Activated CD4-positive, CD25-positive, alpha-beta regulatory T cell treated with anti-CD3 and anti-CD28 coated beads, Interleukin-2, amount 50 U/mL, for 16 hours (primary cell): ENCODE data around the gene MCM9.

ENCODE experiments used
- DNase-seq: peaks from one replicate; pipeline ENCODE4 v3.0.0-alpha.2; 2020; ENCODE audit warnings: low read depth, low spot score

The MCM9 gene

DNA sequence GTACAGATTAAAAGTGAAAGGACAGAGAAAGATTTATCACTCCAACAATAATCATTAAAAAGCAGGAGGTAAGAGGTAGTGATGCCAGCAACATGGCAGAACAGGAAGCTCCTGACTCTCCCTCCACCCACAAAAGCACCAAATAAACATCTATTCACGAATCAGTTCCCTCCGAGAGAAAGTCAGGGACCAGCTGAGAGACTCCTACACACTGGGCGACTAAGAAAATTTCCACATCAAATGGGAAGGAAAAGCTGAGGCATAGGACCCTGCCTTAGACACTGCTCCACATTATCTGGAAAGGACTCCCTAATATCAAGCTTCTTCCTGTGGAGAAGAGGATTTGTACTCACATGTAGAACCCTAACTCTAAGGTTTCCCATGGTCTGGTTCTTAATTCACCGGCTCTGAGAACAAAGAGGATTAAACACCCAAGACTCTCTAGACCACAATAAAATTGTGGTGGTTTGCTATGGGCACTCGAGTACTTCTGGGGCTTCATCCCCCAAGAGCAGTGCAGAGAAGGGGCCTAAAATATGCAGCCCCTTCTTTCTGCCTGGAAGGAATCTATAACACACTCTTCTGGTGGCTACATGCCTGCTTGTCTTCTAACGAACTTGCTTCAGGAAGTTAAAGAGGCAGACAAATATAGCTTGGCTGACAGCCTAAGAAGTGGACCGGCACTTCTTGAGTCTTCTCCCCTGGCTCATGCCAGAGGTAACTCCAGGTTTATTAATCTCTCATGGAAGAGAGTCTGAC is 70.4 kb downstream of the MCM9 start:
- no peak for DNase-seq

DNA sequence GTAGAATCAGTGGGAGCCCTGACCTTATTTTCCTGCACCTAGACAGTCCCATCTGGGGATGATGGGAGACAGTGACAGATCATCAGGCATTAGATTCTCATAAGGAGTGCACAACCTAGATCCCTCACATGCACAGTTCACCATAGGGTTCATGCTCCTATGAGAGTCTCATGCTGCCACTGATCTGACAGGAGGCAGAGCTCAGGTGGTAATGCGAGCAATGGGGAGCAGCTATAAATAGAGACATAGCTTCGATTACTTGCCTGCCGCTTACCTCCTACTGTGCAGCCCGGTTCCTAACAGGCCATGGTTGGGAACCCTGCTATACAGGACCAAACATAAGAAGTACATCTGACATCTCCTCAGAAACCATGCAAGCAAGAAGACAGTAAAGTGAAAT is 72.5 kb downstream of the MCM9 start:
- DNase-seq, result no peak

DNA sequence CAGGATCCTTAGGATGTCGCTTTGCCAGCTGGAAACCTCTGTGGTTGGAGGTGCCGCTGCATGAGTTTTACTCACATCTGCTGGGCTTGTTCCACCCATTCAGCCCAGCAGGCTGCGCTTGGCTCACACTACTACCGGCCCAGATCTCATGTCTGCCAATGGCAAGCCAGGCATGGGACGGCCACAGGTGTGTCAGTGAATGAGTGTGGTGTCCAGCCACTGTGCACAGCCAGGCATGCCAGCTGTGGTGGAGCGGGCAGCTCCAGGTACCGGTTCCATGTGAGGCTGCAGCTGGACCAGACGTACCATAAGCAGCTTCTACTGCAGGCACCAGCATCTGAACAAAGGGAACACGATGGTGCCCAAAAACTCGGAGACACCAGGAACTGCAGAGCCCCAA is 74.1 kb downstream of the MCM9 start:
- DNase-seq, result no peak

DNA sequence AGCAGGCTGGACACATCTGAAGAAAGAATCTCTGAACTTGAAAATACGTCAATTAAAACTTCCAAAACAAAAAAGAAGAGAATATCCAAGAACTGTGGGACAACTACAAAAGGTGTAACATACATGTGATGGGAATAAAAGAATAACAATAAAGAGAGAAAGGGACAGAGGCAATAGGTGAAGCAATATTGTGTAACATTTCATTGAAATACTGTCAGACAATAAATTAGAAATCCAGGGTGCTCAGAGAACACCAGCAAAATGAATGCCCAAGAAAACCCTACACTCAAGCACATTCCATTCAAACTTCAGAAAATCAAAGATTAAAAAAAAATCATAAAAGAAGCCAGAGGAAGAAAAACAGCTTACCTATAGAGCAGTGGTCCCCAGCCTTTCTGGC is 74.6 kb downstream of the MCM9 start:
- no peak for DNase-seq

DNA sequence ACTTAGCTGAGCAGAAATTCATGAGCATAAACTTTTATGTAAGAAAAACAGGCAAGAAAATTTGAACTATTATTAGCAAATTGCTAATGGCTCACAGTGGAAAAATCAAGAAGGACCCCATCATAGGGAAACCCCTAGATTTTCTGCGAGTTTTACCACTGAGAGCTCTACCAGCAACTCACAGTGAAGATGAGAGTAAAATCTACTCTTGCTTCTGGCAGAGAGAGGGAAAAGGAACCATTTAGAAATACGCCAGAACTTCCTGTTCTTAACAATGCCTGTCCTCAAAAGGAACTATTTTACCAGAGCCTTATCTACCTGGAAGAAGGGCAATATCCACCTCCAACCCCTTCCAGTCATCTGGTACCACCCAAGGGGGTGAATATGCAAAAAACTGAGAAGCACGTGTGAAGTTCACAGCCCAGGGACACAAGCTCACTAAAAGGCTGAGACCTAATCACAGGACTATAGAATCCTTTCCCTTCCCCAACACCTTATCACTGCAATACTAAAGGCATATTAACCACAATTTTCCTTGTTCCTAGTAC is 75.4 kb downstream of the MCM9 start:
- no peak for DNase-seq

DNA sequence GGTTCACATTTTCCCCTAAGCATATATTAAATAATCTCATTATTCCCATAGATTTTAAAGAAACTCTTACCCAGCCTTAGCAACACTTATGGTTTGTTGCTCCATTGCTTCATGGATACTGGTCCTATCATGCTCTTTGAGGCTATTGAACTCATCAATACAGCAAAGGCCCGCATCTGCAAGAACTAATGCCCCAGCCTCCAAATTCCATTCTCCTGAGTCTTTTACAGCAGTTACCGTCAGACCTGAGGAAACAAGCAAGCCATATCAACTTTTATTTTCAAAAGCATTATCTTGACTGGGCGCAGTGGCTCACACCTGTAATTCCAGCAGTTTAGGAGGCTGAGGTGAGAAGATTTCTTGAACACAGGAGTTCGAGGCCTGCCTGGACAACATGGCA is 78.7 kb downstream of the MCM9 start:
- DNase-seq, result no peak

DNA sequence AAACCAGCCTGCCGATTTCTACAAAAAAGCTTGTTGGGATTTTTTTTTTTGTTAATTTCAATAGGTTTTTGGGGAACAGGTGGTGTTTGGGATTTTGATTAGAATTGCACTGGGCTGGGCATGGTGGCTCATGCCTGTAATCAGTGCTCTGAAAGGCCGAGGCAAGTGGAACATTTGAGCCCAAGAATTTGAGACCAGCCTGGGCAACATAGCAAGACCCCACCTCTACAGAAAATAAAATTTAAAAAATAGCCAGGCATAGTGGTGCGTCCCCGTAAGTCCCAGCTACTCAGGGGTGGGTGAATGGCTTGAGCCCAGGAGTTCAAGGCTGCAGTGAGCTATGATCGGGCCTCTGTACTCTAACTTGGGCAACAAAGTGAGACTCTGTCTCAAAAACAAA is 81.6 kb downstream of the MCM9 start:
- no peak for DNase-seq

DNA sequence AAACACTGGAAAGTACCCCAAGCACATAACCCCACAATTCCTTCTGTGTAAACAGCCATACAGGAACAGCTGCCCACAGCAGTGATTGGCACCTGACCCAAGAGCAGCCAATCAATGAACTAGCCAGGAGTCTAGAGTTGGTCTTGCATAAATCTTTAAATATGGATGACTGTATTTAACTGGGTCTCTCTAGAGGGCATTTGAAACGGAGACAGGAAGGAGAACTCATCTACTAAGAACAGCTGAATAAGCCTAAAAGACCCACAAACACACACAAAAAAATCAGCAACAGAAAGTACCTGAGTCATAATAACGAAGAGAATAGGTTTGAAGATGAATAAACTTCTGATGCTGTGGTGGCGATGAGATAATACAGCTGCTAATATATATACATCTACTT is 90.0 kb downstream of the MCM9 start:
- no peak for DNase-seq

DNA sequence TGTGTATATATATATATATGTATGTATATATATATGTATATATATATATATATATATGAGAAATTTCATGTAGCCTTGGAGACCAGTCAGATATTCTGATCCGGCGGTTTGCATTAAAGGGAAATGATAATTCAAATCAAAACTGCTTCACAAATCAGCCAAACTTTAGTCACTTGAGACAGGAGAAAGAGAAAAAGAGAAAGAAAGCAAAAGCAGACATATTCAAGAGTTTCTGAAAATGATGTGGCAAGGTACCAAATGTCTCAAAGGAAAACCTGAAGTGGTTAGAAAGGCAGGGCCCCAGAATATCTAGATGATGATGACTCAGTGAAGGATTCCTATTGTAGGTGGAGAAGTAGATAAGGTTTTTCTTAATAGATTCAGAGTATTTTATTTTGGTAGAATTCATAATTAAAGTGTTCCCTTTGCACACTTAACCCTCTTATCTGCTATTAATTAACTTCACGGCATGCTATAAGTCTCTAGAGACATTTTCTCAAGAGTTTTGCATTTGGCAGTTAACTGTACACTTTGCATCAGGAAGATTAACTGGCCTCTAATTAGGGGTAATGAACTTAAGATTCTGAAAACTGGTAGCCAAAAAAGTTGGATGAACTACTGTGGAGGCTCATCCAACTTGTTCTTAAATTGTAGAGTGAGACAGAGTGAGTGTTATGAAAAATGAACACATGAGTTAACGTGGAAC is 91.1 kb downstream of the MCM9 start:
- no peak for DNase-seq

DNA sequence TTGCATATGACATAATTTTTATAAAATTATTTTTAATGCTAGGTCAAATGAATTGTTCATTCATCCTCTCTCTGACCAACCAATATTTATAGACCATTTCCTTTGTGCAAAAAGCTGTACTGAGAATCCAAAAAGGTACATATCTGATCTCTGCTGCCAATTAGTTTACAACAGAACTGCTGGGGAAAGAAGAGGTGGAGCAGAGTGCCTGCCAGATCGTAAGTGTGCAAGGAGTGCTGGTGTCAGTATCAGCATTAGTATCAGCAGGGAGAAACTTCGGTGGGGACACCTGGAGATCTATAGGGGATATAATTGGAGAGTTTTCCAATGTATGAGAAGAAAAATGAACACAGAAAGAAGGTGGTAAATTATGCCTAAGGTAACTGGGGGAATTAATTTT is 104.3 kb downstream of the MCM9 start:
- no peak for DNase-seq

DNA sequence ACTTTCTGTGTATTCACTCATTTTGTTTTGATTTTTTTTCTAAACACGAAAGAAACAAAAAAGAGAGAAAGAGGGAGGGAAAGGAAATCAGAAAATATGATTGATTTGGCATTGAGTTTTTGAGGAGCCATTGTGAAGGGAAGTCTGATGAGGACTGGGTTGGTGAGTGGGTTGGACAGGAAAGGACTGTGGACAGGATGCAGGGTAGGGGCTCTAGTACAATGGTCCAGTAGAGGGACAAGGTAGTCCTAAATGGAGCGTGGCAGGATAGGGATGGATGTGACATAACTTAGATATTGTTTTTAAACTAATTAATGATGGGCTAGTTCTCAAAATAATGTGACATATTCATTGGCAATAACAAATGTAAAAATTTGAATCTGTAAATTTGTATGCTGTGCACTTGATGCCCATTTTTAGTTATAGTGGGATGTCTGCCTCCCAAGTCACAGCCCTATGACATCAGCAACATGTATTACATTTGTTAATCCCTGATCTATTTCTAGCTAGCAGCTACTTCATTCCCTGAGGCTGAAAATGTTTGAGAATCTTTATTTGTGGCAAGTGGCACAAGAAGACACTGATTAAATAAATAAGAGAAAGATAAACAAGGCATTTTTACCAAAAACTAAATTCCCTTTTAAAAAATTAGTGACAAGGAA is 105.0 kb downstream of the MCM9 start:
- no peak for DNase-seq

DNA sequence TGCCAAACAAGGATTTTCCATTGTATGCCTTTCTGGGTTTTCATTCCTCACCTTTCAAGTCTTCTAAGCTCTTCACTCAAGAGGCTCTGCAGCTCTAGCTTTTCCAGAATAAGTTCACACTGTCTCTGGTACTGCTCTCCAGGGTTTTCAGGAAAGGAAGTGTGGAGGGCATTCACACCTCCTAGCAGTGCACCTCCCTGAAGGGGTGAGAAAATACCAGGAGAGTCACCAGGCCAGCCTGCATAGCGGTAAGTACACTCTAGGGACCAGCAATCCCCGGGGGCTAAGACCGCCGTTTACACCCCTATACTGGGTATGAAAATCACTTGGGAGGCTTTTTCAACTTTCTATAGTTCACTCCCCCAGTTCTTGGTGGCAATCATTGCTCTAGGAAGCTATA is 108.9 kb downstream of the MCM9 start:
- DNase-seq, result no peak

DNA sequence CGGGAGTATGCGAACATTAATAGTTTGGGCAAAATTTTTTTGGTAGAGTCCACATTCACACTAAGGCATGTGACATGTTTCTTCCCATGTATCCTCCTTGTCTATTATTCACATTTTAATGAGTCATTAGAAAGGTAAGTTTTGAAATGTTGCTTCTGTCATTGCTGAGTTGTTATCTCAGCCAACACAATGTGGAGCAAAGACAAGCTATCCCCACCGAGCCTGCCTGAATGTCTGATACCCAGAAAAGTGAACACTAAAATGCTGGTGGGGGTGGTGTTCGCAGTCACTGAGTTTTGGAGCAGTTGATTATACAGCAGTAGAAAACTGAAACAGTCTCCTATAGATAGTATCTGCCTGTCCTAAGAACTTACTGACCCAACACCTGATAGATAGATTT is 109.3 kb downstream of the MCM9 start:
- no peak for DNase-seq

DNA sequence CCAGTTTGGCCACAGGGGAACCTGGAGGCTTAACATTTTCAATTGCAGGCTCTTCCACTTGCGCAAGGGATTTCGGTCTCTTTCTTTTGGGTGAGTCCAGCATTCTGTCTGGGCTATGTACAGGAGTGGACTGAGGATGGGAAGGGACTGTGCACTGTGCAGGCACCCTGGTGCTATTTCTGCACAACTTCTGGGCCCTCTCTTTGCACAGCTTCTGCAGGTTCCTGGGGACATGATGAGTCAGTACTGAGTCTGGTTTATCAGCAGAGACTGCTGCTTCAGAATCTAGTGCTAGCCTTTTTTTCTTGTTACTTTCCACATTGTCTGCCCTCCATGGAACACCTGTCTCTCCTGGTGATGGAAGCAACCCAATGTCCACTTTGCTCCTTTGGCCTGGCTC is 119.5 kb downstream of the MCM9 start:
- DNase-seq, result no peak

DNA sequence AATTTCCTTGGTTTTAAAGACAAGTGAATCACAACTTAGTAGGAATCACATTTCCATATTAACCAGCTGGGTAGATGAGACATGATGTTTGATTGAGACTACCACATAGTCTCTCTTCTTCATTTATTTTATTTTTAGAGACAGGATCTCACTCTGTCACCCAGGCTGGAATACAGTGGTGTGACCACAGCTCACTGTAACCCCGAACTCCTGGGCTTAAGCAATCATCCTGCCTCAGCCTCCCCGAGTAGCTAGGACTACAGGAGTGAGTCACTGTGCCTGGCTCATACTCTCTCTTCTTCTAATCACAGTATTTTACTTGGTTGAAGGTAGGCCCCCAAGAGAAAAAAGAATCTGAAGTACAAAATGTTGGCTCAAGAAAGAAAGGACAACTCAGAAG is 121.2 kb downstream of the MCM9 start:
- DNase-seq, result no peak

DNA sequence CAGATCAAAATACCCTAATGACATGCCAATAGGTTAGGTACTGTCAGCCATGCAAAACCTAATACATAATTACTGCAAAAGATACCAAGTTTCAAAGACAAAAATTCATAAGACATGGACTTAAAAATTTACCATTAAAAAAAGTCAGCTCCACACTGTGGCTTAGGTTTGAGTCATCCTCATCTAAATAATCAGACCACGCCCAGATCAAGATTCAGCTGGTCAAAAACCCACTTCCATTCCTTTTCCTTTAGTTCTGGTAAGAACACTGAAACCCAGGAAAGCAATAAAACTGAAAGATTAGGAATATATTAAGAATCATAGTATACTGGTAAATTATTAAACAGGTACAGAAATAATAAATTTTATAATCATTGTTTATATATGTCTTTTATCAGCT is 122.0 kb downstream of the MCM9 start:
- no peak for DNase-seq

DNA sequence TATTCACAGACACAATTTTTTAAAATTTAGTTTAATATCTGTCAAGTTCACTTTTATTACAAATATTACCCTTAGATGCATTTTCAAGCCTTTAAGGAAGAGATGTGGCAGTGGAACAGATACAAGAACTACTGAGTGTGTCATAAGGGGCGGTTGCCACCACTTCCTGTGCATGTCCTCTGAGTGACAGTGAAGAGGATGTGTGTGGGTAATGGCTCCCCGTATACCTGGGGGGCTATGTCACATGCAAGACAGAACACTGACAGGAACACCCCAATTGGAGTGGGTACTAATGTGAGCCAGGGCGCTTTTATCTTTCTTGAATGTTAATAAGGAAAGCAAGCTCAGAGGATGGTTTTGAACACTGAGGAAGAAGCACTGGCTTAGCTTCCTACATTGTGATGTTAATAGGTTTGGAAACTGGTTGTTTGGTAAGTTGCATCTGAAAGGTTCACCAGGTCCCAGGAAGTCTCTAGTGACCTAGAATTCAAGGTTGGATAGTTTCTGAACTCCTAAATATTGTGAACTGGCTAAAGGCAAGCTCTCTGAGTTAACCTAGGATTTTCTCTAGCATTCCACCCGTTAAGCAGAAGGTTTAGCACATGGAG is 124.4 kb downstream of the MCM9 start:
- DNase-seq, result peak; percentile 46

DNA sequence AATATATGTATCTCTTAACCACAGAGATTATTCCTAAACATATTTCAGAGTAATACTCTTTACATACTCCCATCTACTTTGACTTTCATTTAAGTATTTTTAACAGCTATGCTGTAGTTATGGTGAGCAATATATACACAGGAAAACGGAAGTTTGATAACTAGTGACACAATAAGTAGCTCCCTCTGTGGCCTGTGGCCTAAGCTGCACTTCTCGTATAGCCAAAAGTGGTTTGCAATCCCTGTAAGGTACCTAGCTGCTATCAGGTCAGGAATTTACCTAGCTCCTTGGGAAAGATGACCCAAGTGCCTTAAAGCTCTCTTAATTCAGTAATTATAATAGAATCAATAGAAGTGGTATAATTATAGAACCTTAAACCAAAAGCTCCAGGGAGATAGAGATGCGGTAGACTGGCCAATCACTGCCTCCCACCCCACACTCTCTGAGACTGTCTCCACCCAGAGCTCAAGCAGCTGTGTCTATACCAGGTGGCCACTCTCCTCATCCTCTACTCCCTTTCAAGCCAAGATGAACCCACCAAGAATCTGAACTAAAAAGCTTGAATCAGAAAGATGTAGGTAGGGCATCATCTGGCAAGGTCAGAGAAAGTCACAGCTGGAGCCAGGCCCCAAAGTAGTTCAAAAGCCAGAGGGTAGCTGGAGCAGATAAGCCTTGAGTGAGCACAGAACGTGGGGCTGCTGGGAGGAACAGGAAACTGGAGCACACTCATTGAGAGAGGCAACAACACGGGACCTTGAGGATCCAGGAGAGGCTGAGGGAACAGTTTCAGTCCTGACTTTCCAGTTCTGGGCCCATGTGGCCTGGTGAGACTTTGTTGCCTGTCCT is 125.9 kb downstream of the MCM9 start:
- no peak for DNase-seq

DNA sequence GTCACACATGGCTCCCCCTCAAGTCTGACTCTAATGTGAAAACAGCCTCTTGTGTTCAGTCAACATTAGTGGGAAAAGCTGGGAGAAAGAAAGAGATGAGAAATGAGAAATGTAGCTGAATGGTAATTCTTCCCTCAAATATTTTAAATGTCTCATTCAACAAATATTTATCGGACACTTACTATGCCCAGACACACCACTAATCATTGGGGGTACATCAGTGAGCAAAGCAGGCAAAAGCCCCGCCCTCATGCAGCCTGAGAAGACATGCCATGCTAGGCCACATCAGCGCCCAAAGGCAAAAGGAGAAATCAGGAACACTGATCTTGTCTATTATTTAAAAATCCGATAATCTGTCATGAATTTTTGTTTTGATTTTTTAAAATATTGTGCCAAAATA is 130.9 kb downstream of the MCM9 start:
- DNase-seq, result no peak

DNA sequence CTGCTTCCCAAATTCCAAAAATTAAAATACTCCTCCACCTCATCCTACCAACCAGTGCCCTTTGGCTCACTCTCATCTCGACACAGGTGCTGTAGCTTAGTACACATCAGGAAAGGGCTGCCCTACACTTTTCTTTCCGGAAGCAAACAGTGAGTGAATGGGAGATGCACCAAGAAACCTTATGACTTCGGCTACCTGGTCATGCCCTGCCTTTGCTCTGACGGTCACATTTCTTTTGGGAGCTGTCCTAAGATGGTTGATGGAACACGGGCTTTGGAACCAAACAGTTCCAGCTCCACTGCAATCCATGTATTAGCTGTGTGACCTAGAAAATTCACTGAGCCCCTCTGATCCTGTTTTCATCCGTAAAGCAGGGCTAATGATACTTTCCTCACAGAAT is 133.7 kb downstream of the MCM9 start:
- DNase-seq, result no peak

DNA sequence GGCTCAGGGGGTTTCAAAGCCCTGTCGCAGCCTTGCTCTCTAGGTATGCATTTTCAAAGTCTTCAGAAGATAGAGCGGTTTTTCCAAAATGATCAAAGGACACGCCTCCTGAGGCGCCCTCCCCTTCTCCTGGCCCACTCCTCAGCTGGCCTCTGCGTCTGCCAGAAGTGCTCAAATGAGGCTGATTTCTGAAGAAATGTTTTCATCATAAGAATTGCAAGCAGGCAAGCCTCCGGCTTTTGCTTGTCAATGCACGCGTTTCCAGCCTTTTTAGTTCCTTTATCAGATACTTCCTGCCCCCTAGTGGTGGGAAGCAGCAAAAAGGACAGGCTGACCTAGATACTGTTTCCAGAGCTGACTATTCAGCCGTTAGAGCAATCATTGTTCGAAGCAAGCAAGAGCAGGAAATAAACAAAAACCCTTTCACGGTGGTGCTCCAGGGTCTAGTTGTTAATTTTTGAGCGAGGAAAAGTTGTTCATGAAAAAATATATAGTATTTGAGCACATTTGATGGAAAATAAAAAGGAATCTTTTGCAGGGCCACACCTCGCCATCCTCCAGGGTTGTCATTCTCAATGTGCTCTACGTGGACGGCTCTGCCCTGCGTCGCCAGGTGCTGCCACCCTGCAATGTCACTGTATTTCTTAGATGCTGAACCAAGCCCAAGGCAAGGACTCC is 134.4 kb downstream of the MCM9 start:
- peak; percentile 75 for DNase-seq
